HG03064 (cell line): ENCODE data around the gene PCGF2.
"Not testable (repeated sequence)": the region's sequence is repeated elsewhere in the genome, so short reads cannot be mapped to it uniquely, and the experiment has no call there.

Experiments
- ATAC-seq: cut with Tn5 transposase; IDR thresholded peaks from one replicate; pipeline ENCODE4 v1.9.1; 2021; ENCODE audit warnings: low read depth; ENCODE audit not compliant: unreplicated experiment

The PCGF2 gene

DNA sequence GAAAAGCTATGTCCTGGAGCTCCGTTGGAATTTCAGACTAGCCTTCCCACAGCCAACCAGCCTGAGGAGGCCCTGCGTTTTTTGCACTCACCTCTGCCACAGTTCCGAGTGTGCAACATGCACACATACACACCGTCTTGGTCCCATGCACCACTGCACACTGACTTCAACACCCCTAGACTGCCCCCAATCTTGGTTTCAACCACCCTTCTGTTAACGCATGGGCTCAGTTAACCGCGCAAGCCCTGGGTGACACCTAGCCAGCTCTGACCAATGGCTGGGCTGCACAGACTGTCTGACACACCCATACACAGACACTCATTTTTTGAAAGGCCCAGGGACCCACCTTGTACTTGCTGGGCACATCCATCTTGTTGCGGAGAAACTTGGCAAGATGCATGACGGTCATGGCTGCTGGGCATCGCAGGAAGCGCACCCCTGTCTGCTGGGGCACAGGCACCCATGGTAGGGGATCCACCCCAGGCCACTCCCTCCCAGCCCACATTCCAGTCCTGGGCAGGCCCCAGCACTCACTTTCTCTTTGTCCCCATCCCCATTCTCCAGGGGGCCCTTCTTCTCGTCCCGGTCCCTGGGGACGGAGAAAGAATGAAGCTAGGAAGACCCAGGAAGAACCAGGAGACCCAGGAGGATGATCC is 10.0 kb downstream of the PCGF2 start:
- no peak for ATAC-seq

DNA sequence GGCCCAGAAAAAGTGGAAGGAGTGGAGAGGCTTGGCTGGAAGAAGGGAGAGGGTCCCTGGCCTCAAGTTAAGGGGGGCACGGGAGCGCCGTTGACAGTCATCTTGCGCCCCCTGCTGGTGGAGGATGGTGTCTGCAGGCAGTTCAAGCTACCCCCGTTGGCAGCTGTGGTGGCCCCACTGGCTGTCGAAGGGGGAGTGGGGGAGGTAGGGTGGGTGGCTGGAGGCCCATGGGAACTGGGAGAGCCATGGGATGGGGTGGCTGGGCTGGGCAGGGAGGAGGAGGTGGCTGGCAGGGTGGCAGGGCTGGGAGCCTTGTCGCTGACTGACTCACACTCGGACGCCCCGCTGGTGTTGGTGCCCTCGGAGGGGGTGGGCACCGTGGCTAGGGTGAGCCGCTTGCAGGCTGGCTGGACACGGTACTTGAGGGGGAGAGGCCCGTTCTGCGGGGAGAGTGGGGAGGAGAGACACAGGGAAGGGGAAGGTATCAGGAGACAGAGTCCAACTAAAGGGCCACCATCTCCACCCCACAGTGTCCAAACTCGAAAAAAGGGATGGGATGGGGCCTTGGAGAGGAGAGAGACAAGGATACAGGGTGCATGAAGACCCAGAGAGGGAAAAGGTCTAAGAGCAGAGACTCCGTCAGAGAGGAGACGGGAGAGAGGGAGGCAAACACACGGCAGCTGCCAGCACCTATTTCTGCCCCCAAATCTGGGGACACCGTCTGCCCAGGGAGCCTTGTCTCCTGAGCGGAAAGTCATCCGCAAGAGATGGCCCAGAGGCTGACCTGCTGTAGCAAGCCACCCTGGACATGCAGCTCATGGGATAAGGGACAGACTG is 12.8 kb downstream of the PCGF2 start:
- ATAC-seq, result no peak

DNA sequence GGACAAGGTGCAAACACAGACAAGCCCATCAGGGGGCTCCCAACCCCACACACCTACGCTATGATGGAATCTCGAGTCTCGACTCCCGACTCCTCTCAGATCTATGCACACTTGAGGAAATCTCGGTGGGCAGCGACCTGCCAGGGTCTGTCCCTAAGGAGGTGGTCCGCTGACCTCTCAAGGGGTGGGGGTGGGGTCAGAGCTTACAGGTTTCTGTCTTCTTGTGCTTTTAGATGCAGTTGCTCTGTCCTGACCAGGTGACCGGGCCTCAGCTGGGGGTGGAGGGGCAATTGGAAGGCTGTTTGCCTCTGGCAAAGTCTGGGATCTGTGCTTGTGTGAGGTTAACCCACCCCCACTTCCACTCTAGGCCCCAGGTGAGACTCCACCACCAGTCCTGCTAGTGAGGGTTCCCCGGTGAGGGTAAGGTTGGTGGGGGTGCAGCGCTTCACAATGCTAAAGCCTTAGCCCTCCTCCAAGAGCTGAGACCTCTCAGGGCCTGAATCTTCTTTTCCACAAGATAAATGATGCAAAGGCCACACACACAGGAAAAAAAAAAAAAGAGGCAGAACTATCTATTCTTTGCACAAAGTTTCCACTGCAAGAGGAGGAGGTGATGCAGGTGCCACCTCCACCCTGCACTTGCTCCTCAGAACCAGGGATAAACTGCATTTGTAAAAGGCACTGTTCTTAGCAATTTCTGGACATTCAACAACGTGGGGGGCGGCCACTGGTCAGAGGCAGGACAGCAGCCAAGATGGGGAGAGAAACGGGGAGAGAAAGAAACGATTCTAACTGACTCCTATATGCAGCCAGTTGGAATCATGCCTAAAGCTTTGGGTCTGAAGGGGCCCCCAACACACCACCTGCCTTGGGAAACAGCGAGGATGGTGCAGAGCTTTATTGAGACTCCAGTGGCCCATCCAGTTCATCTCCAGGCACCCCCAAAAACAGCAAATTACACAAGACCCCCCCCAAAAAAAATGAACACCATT is 13.9 kb downstream of the PCGF2 start:
- ATAC-seq, result no peak

DNA sequence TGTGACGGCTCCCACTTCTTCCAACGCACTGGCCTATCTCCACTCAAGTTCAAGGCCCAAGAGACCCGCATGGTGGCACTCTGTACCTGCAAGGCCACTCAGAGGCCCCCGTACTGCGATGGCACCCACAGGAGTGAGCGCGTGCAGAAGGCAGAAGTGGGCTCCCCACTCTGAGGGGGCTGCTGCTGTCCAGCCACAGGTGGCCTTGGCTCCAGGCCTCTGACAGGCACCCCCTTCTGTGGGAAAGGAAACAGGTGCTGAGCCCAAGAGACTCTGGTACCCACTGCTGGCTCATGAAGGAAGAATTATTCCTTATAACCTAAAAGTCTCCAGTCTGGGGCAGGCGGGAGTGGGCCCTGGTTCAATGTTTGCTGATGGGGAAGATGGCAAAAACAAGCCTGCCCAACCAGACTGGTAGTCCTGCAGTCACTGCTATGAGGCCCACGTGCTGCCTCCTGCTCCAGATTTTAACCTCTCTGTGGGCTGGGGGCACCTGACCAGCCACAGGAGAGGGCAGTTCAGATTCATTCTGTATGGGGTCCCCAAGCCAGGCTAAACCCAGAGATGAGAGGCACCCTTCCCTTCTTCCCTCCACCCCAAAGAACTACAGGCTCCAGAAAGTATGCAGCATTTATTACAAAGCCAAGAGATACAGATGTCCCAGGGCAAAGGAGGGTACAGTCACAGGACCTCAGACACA is 14.7 kb downstream of the PCGF2 start:
- ATAC-seq, result no peak

DNA sequence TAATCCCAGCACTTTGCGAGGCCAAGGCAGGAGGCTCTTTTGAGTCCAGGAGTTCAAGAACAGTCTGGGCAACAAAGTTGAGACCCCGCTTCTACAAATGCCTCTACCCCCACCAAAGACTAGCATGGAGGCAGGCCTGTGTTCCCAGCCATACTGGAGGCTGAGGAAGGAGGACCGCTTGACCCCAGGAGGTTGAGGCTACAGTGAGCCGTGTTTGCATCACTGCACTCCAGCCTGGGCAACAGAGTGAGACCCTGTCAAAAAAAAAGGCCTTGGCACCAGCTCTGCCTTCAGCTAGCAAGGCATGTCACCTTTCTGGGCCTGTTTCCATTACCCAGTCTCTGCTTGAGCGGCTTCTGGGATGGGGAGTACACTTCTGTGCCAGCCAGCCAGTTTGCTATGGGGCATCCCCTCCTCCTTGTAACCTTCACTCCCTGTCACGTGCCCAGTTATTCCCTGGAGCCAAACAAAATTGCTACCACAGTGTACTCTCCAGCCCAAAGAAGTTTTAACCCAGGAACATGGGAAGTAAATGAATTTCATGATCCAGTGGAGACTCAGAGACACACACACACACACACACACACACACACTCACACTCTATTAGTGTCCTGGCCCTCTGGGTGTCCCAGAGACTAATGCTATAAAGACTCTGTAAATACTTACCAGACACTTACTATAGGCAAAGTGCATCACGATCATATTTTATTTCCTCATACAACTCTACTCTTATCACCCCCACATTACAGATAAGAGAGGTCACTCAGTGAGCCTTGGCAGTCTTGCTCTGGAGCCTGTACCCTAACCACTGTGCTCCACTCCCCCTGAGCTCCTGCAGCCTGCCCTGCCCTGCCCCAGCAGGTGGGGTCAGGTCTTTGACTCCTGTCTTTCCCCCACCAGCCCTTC is 15.5 kb downstream of the PCGF2 start:
- no peak for ATAC-seq

DNA sequence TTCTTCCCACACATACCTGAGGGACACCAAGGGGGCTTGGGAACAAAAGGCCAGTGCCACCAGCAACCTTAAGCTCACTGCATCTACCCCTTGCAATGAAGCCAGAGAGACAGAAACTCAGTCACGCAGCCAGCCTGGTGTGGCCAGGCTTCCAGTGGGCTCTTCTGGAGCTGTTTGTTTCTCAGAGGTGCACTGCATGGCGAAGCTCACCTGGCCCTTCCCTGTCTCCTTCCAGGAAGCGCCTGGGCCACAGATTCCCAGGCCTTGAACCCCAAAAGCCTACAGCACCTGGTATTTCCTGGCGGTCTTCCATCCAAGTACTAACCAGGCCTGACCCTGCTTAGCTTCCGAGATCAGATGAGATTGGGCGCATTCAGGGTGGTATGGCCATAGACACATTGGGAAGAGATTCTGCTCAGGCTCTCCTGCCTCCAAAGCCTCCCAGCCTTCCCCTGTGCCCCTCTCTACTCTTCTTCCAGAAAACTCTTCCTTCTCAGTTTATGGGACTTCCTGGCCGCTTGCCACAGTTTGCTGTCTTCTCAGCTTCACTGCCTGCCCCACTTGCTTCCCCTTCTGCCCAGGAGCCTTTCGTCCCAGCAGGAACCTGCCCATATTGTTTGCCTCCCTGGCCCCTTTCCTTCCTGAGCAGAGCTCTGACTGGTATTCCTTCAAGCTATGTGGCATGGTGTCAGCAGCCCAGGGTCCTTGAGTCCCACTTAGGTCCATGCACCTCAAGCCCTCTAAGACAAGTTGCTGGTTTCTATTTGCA is 16.4 kb downstream of the PCGF2 start:
- no peak for ATAC-seq

DNA sequence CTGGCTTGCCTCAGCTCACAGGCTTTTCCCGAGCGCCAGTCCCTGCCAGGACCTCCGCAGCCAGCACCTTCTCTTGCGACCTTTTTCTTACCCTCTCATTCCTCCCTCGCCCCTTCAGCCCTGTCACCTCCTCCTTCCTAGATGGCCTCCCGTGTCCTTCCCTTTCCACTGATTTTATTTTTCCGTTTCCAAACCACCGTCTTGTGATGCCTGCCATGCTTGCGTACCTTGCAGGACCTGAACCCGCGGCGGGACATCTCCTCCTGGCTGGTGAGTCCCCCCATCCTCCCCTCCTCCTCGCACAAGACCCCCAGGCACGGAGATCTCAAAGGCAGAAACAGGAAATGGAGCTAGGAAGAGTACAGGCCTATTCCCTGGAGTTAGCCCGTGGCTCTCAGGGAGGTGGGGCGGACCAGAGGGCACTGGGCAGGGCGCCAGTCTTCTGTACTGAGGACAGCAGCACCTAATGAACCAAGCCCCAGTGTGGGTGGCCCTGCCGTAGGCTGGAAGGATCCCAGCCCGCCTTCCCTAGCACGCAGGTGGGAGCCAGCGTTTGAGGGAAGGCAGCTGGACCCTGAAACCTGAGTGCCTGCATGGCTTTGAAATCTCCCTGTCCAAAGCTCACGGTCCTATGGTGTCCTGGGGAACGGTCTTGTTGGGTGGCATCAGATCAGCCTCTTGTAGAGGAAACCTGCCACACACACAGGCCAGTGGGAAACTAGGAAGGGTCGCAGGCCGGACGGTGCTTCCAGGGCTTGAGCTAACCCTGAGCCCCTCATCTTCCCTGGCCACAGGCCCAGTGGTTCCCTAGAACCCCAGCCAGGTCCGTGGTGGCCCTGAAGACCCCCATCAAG is 17.4 kb downstream of the PCGF2 start:
- ATAC-seq, result no peak

DNA sequence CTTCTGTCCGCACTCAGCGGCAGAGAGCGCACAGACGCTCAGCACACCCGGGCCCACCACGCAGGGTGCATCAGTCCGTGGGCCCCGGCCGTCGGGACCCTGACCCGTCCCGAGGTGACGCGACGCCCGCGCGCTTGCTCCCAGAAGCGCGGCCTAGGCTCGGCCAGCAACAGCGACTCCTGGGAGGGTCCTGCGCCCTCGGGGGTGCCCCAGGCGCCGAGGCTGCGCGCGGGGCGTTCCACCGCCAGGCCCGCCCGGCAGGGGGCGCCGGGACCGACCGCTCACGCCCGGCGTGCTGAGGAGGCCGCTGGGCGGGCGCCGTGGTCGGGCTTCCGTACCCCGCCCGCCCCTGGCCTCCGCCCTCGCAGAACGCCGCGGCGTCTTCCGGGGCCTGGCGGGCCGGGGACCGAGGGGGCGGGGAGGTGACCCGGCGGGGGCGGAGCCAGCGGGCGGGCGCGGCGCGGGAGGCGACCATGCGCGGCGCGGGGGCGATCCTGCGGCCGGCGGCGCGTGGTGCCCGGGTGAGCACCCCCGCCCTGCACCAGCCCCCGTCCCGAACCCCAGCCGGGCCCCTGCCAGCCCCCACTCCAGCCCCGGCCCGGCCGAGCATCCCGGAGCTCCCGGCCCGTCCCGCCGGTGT is 18.1 kb downstream of the PCGF2 start, which contains the start of gene CISD3:
TSS of gene CISD3 (plus strand) at position 456 of the 640 bp plus-strand sequence. CDS start at position 474, 18 bp downstream.
- ATAC-seq, result peak; percentile 70

DNA sequence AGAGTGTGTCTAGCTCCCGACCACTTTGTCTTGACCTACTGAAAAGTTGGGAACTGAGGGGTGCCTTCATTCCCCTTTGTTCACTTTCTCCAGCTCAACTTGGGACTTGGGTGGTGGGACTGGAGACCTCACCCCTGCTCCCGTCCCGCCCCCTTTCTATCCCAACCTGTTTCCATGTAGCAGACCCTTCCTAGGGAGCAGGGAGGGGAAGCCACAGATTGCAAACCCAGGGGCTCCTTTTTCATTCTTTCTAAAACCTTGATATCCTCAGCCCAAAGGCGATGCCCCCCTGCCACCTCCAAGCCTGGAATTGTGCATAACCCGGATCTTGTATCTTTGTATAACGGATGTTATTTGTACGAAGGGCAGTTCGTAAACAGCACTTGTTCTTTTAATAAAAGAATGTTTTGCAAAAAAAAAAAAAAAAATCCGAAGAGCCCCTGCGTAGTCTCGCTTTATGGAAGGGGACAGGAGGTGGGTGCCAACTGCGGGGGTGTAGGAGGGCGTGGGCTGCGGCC is 18.7 kb downstream of the PCGF2 start:
- ATAC-seq, result no peak

DNA sequence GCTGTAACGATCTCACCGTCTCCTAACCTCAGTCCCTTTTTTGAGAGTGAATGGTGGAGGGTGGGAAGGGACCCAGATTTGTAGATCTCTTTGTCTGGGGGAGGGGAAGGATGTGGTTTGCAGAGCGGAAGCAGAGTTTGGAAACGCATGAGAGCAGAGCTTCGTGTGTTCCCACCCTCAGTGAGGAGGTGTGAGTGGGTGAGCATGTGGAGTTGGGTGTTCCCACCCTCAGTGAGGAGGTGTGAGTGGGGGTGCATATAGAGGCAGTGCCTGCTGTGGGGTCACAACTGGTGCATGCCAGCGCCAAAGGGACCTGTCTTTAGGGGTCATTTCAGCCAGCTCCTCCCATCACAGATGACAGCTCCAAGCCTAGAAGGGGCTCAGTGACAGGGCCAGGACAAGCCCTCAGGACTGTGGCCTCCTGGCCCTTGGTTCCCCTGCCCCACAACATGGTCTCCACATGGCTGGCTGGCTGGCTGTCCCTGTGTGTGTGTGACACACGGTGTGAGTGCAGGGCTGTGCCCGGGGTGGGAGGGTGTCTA is 19.8 kb downstream of the PCGF2 start:
- no peak for ATAC-seq

DNA sequence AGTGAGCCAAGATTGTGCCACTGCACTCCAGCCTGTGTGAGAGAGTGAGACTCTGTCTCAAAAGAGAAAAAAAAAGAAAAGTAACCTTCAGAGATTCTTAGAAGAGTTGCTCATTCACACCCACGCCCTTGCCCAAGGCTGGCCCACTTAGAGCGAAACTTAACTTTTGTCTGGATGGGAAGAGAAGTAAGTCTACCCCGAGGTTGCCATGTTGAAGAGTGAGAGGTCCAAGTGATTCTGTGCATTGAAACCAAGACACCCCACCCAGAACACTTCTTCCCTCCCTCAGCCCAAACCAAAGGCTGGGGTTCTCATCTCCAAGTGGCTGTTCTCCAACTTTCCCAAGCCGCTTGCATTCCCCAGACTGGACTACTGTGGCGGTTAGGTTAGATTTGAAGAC is 20.4 kb downstream of the PCGF2 start:
- ATAC-seq, result no peak

DNA sequence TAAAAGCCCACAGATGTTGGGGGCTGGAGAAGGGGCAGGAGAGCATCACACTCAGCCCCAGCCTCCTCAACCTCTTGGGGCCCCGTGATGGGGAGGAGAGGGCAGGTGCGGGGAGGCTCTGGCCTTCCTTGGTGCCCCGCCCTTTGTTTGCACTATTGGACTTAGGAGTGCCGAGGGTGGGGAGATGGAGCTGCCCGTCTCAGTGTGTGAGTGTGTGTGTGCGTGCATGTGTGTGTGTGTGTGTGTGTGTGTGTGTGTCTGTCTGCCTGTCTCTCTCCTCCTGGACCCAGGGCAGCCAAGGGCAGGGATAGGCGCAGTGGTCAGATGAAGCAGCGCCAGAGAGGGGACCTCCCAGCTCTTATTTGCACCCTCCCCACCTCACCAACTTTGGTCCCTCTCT is 22.0 kb downstream of the PCGF2 start:
- not testable (repeated sequence) for ATAC-seq

DNA sequence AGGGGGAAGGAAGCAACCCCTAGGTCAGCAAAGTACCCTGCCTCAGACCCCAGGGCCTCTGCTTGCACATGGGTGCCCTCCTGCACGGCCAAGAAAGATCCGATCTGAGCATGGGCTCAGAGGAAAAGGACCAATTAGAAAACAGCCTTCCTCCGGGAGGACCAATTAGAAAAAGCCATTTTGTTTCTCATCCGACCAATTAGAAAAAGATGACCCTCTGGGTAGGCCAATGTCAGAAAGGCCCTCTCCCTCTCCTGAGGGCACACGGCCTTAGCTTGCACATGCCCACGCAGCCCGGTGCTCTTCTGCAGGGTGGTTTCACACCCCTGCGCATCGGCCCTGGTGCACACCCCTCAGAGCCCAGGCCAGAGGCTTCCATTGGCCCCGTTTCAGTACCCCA is 23.1 kb downstream of the PCGF2 start:
- ATAC-seq, result no peak

DNA sequence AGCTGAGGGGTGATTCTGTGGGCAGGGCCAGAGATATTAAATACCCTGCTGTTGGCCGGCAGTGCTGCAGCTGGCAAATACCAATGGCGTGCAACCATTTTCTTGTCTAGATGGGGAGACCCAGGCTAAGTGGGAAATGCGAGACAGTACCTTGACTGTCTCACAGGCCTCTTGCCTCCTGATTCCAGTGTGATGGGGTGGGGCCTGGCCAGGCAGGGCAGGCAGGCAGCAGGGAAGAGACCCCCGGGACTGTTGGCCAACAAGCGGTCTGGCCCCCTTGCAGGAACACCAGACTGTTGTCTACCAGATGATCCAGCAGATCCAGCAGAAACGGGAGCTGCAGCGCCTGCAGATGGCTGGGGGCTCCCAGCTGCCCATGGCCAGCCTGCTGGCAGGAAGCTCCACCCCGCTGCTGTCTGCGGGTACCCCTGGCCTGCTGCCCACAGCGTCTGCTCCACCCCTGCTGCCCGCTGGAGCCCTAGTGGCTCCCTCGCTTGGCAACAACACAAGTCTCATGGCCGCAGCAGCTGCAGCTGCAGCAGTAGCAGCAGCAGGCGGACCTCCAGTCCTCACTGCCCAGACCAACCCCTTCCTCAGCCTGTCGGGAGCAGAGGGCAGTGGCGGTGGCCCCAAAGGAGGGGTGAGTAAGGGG is 23.7 kb downstream of the PCGF2 start:
- no peak for ATAC-seq

DNA sequence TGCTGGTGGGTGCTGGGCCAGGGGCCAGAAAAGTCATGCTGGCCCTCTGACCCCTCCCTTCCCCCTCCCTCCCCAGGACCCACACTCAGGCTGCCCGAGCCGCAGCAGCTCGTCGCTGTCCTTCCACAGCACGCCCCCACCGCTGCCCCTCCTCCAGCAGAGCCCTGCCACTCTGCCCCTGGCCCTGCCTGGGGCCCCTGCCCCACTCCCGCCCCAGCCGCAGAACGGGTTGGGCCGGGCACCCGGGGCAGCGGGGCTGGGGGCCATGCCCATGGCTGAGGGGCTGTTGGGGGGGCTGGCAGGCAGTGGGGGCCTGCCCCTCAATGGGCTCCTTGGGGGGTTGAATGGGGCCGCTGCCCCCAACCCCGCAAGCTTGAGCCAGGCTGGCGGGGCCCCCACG is 26.3 kb downstream of the PCGF2 start:
- ATAC-seq, result no peak

DNA sequence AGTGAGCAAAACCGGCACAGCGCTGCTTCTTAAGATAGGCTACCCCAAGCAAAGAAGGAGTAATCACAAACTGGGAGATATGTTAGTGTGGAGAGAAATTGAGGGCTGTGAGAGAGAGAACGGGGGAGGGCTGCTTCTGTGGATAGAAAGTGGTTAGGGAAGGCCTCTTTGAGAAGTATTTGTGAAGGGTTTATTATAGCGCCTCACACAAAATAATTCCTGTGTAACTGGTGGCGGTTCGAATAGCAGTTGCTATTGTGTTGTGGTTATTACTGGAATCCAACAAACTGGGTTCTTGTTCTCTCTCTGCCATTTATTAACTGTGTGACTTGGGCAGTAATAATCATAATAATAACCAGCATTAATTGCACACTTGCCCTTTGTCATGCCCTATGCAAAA is 27.2 kb downstream of the PCGF2 start:
- ATAC-seq, result no peak
